Trophoblast cell (in vitro differentiated cells and primary cell): ENCODE results near the gene ZNF592.

Source experiments
- DNase-seq, 2 donors: peaks; one replicate each; pipeline ENCODE4 v3.0.0-alpha.2; 2016
- H2AFZ ChIP-seq: 2 replicates; pipeline ENCODE4 v1.6.1; 2013; ENCODE audit warnings: low read length, moderate library complexity, mild to moderate bottlenecking; ENCODE audit not compliant: insufficient read depth, poor library complexity
- H2AK5ac ChIP-seq: 2 replicates; pipeline ENCODE4 v1.6.1; 2013; ENCODE audit warnings: mild to moderate bottlenecking, low read length
- H2BK120ac ChIP-seq: 2 replicates; pipeline ENCODE4 v1.6.1; 2013; ENCODE audit warnings: low read length, mild to moderate bottlenecking, moderate library complexity; ENCODE audit not compliant: insufficient read depth, poor library complexity
- H2BK12ac ChIP-seq: 2 replicates; pipeline ENCODE4 v1.6.1; 2013; ENCODE audit warnings: mild to moderate bottlenecking, low read length, moderate library complexity
- H2BK5ac ChIP-seq: 2 replicates; pipeline ENCODE4 v1.6.1; 2013; ENCODE audit warnings: low read length, low read depth, moderate library complexity, mild to moderate bottlenecking; ENCODE audit not compliant: poor library complexity
- H3K14ac ChIP-seq: 2 replicates; pipeline ENCODE4 v1.6.1; 2013; ENCODE audit warnings: mild to moderate bottlenecking, low read length
- H3K18ac ChIP-seq: 2 replicates; pipeline ENCODE4 v1.6.1; 2013; ENCODE audit warnings: mild to moderate bottlenecking, low read length
- H3K23ac ChIP-seq: 2 replicates; pipeline ENCODE4 v1.6.1; 2013; ENCODE audit warnings: low read length
- H3K27ac ChIP-seq: 2 replicates; pipeline ENCODE4 v1.5.1; 2013; ENCODE audit warnings: low read depth, mild to moderate bottlenecking, inconsistent platforms, low read length, moderate library complexity
- H3K27me3 ChIP-seq: 2 replicates; pipeline ENCODE4 v1.6.1; 2013; ENCODE audit warnings: inconsistent platforms, mild to moderate bottlenecking, low read length, moderate library complexity; ENCODE audit not compliant: insufficient read depth
- H3K36me3 ChIP-seq, 2 experiments: 1 replicate in 1 of 2; 2 replicates in 1 of 2; pipeline ENCODE4 v1.6.1; 2013; ENCODE audit warnings: low read length in 2 of 2, mild to moderate bottlenecking in 2 of 2, moderate library complexity in 1 of 2; ENCODE audit not compliant: insufficient read depth in 2 of 2, control insufficient read depth in 1 of 2
- H3K4ac ChIP-seq: 2 replicates; pipeline ENCODE4 v1.6.1; 2013; ENCODE audit warnings: low read depth, mild to moderate bottlenecking, low read length, moderate library complexity
- H3K4me1 ChIP-seq, 2 experiments: 1 replicate in 1 of 2; 2 replicates in 1 of 2; pipeline ENCODE4 v1.6.1; 2013; ENCODE audit warnings: low read length in 2 of 2, mild to moderate bottlenecking in 2 of 2, moderate library complexity in 1 of 2; ENCODE audit not compliant: insufficient read depth in 2 of 2, control insufficient read depth in 1 of 2
- H3K4me2 ChIP-seq: 2 replicates; pipeline ENCODE4 v1.6.1; 2013; ENCODE audit warnings: inconsistent platforms, mild to moderate bottlenecking, low read length, moderate library complexity
- H3K4me3 ChIP-seq: 2 replicates; pipeline ENCODE4 v1.5.1; 2013; ENCODE audit warnings: mild to moderate bottlenecking, low read depth, low read length, inconsistent platforms
- H3K79me1 ChIP-seq: one replicate; pipeline ENCODE4 v1.6.1; 2013; ENCODE audit warnings: low read length
- H3K79me2 ChIP-seq: 2 replicates; pipeline ENCODE4 v1.6.1; 2013; ENCODE audit warnings: low read length, mild to moderate bottlenecking; ENCODE audit not compliant: control insufficient read depth, insufficient read depth, poor library complexity
- H3K9ac ChIP-seq: 2 replicates; pipeline ENCODE4 v1.6.1; 2013; ENCODE audit warnings: mild to moderate bottlenecking, low read length
- H3K9me3 ChIP-seq: 2 replicates; pipeline ENCODE4 v1.6.1; 2013; ENCODE audit warnings: low read depth, mild to moderate bottlenecking, control low read depth, inconsistent platforms, low read length; ENCODE audit not compliant: insufficient read depth
- H4K12ac ChIP-seq: 2 replicates; pipeline ENCODE4 v1.6.1; 2013; ENCODE audit warnings: low read depth, mild to moderate bottlenecking, low read length, moderate library complexity
- H4K8ac ChIP-seq: 2 replicates; pipeline ENCODE4 v1.6.1; 2013; ENCODE audit warnings: low read depth, mild to moderate bottlenecking, low read length, moderate library complexity
- H4K91ac ChIP-seq: one replicate; pipeline ENCODE4 v1.6.1; 2013; ENCODE audit warnings: low read depth, mild to moderate bottlenecking, low read length, moderate library complexity
- WGBS: extraction: QIAGEN DNeasy Blood & Tissue Kit; methylation state at CpG from one replicate; pipeline ENCODE4 v1.1.7; 2013; ENCODE audit warnings: missing lambda C conversion rate; ENCODE audit not compliant: insufficient read length, insufficient coverage; ENCODE audit errors: extremely low coverage; 5-methylcytosine and 5-hydroxymethylcytosine counted together

Gene ZNF592

DNA sequence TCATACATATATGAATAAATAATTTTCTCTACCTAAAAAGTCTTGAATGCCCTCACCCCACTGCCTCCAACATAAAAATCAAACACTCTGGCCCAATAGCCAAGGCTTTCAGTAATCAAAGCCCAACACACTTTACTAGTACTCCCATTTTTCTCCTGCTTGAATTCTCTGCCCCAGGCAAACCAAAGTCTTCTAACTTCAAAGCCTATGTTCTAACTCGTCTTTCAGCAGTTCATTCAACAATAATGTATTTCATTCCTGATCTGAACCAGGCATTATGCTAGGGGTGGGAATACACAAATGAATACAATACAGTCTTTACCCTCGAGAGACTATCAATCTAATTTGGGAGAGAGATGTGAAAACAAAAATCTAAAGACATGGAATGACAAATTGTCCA, 11.4 kb upstream of the ZNF592 start:
- H2AFZ ChIP-seq, result no peak overlapping the region
- H3K14ac ChIP-seq, result no peak overlapping the region
- H3K4ac ChIP-seq, result no peak overlapping the region
- H3K27ac ChIP-seq, result no peak overlapping the region
- no peaks in the 10 kb centered on the region for H3K36me3 ChIP-seq
- no peak overlapping the region for H3K18ac ChIP-seq
- no peak overlapping the region for H2BK12ac ChIP-seq
- H2AK5ac ChIP-seq, result no peak overlapping the region
- H4K12ac ChIP-seq, result no peak overlapping the region
- H3K4me3 ChIP-seq, result no peak overlapping the region
- H3K4me1 ChIP-seq, result peaks cover 6 to 12% of the 10 kb centered on the region in 2 experiments
- WGBS, result no CpG with 5 or more reads among the region's 2 CpGs
- H2BK5ac ChIP-seq, result no peak overlapping the region
- peaks cover 3% of the 10 kb centered on the region for H3K79me1 ChIP-seq
- H3K27me3 ChIP-seq, result no peaks in the 10 kb centered on the region
- no peak overlapping the region for H3K9ac ChIP-seq
- no peak overlapping the region for H3K23ac ChIP-seq
- H3K79me2 ChIP-seq, result no peaks in the 10 kb centered on the region
- no peak for DNase-seq
- H3K4me2 ChIP-seq, result no peak overlapping the region
- H2BK120ac ChIP-seq, result no peak overlapping the region
- peaks cover 2% of the 10 kb centered on the region for H3K9me3 ChIP-seq
- H4K8ac ChIP-seq, result no peak overlapping the region
- no peak overlapping the region for H4K91ac ChIP-seq

DNA sequence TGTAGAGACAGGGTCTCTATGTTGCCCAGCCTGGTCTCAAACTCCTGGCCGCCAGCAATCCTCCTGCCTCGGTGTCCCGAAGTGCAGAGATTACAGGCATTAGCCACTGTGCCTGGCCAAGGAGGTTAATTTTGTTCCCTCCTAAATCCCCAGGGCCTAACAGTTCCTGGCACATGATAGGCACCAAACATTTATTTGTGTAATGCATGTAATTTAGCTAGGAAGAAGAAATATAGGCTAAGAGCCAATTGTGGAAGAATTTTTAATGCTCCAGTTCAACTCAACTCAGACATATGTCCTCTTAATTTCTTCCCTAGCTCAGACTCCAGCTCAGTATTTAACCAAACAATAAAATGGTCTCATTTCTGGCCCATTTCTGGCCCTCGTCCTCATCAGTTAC, 7.7 kb upstream of the ZNF592 start:
- H3K14ac ChIP-seq, result no peak overlapping the region
- H4K8ac ChIP-seq, result no peak overlapping the region
- no peak overlapping the region for H3K18ac ChIP-seq

DNA sequence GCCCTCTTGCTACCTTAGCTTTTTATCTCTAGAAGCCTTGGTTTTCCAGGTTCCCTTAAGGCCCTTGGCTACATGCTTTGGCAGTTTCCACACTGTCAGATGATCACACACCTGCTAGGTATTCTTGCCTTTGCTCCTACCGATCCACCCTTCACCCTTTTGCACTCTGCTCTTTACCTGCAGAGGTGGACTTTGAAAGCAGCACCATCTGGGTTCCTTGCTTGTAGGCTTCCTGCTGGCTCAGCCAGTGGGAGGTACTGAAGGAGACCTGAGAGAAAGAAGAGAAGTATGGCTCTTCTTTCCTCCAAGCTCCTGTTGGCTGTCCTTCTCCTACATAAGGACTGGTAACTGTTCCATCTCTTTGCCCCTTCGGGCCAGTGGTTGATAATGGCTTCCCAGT, 7.3 kb upstream of the ZNF592 start:
- H3K27ac ChIP-seq, result no peak overlapping the region
- no CpG with 5 or more reads among the region's 2 CpGs for WGBS

More for the DNA sequence above, 7.7 kb upstream of the ZNF592 start:
- Histone ChIP-seq H3K4ac (no peak overlapping the region), H2BK12ac (no peak overlapping the region), H4K91ac (no peak overlapping the region), H2AFZ (no peak overlapping the region), H3K9me3 (peaks cover 2% of the 10 kb centered on the region), H3K36me3 (no peaks in the 10 kb centered on the region), H3K4me1 (no peaks in the 10 kb centered on the region), H3K4me2 (no peak overlapping the region), H3K27me3 (no peaks in the 10 kb centered on the region), H3K4me3 (no peak overlapping the region), H4K12ac (no peak overlapping the region), H2BK120ac (no peak overlapping the region), H3K27ac (no peak overlapping the region), H3K9ac (no peak overlapping the region), H3K79me1 (no peaks in the 10 kb centered on the region), H2BK5ac (no peak overlapping the region), H2AK5ac (no peak overlapping the region), H3K79me2 (no peaks in the 10 kb centered on the region), H3K23ac (no peak overlapping the region)
- no CpG with 5 or more reads among the region's 4 CpGs for WGBS
- no peak for DNase-seq

DNA sequence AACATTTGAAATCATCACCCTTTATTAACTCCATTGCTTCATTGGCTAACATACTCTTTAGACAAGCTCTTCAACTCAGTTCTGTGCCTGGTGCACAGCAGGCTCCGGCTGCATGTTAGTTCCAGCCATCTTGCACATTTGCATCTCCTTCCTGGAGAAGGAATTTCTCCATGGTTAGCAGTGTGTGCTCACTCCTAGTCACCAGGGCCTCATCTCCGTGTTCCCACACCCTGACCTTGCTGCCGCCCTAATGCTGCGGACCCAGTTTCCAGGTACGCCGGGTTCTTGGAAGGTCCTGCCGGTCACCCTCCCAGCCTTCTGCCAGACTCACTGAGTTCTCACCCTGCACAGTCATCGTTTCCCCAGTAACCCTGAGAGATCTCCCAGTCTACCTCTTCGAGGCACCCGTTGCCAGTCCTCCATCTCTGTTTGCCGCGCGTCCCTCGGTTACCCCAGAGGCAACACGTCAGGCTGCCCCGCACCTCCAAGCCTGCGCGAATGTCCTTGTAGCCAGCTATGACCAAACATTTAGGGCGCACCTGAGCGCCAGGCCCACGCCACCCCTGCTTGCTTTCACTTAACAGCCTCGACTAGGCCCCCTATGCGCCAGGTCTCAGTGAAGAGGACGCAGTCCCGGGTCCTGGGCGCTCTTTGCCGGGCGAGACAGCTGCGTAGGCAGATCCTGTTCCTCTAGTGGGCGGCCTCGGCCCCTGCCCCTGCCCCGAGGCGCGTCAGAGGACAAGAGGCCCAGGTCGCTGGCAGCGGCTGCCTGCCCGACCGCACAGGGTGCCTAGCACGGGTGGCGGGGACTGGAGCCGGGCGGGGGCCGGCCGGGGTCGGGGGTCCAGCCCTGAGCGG, 747 bp upstream of the ZNF592 start:
- peak overlapping the region; percentile 96 for H3K18ac ChIP-seq
- H2AFZ ChIP-seq, result peak overlapping the region; percentile 97
- no peaks in the 10 kb centered on the region for H3K27me3 ChIP-seq
- no peaks in the 10 kb centered on the region for H3K9me3 ChIP-seq
- peak overlapping the region; percentile 90 for H4K12ac ChIP-seq
- H3K79me1 ChIP-seq, result peaks cover 12% of the 10 kb centered on the region
- peak overlapping the region; percentile 91 for H3K4me2 ChIP-seq
- peak; percentile 66 to 83 for DNase-seq
- H3K79me2 ChIP-seq, result peaks cover 24% of the 10 kb centered on the region
- H3K4me1 ChIP-seq, result peaks cover 5 to 8% of the 10 kb centered on the region in 2 experiments
- H3K4ac ChIP-seq, result peak overlapping the region; percentile 68
- peak overlapping the region; percentile 93 for H2BK120ac ChIP-seq
- peak overlapping the region; percentile 38 for H2AK5ac ChIP-seq
- H2BK5ac ChIP-seq, result peak overlapping the region; percentile 90
- no peaks in the 10 kb centered on the region for H3K36me3 ChIP-seq
- WGBS, result no CpG with 5 or more reads among the region's 46 CpGs
- H3K9ac ChIP-seq, result peak overlapping the region; percentile 81
- H3K23ac ChIP-seq, result no peak overlapping the region
- peak overlapping the region; percentile 94 for H3K27ac ChIP-seq
- peak overlapping the region; percentile 88 for H4K8ac ChIP-seq
- peak overlapping the region; percentile 93 for H3K4me3 ChIP-seq
- H4K91ac ChIP-seq, result peak overlapping the region; percentile 96
- peak overlapping the region; percentile 76 for H2BK12ac ChIP-seq
- H3K14ac ChIP-seq, result peak overlapping the region; percentile 97

More for the DNA sequence above, 7.3 kb upstream of the ZNF592 start:
- Histone ChIP-seq H3K4ac (no peak overlapping the region), H3K9ac (no peak overlapping the region), H2AK5ac (no peak overlapping the region), H2AFZ (no peak overlapping the region), H3K79me2 (no peaks in the 10 kb centered on the region), H2BK120ac (no peak overlapping the region), H4K8ac (no peak overlapping the region), H3K18ac (no peak overlapping the region), H3K4me3 (no peak overlapping the region), H3K9me3 (peaks cover 2% of the 10 kb centered on the region), H3K36me3 (no peaks in the 10 kb centered on the region), H3K14ac (no peak overlapping the region), H3K23ac (no peak overlapping the region), H4K12ac (no peak overlapping the region), H3K4me2 (no peak overlapping the region), H3K79me1 (no peaks in the 10 kb centered on the region), H4K91ac (no peak overlapping the region), H2BK12ac (no peak overlapping the region), H3K4me1 (no peaks in the 10 kb centered on the region), H3K27me3 (no peaks in the 10 kb centered on the region), H2BK5ac (no peak overlapping the region)
- DNase-seq, result no peak
